Embryonic facial prominence (tissue), 1 donor: ENCODE measurements around the gene CEP44.
"Not testable (repeated sequence)": the region's sequence is repeated elsewhere in the genome, so short reads cannot be mapped to it uniquely, and the experiment has no call there.

ENCODE experiments used
- DNase-seq: peaks from one replicate; pipeline ENCODE4 v3.0.0-alpha.2; 2016; ENCODE audit errors: extremely low spot score

The CEP44 gene

GRCh38 chr4:174324236-174324635 lies 40.5 kb downstream of the CEP44 start:
- DNase-seq: no peak

DNA sequence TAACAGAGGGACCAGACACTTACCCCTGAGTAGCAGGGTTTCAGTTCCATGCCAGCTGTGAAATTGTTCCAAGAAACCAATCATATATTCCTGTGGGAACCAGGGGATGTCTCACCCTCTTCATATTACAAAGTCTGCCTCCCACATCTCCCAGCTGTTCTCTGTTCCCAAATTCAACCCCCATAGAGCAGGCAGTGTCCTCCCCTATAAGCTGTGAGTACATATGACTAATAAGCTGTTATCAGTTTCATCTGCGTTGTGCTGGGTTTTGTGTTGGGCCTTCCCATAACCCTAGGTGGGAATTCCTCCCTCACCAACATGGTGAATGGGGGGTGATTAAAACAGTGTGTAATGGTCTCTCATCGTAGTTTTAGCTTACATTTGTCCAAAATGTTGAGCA lies 41.0 kb downstream of the CEP44 start:
- DNase-seq: no peak

GRCh38 chr4:174332741-174333493 lies 49.2 kb downstream of the CEP44 start:
- DNase-seq: no peak

GRCh38 chr4:174334628-174335027 lies 50.9 kb downstream of the CEP44 start:
- no peak for DNase-seq

GRCh38 chr4:174340714-174341113 lies 57.0 kb downstream of the CEP44 start:
- DNase-seq: no peak

GRCh38 chr4:174349156-174349555 lies 65.4 kb downstream of the CEP44 start:
- DNase-seq: no peak

DNA sequence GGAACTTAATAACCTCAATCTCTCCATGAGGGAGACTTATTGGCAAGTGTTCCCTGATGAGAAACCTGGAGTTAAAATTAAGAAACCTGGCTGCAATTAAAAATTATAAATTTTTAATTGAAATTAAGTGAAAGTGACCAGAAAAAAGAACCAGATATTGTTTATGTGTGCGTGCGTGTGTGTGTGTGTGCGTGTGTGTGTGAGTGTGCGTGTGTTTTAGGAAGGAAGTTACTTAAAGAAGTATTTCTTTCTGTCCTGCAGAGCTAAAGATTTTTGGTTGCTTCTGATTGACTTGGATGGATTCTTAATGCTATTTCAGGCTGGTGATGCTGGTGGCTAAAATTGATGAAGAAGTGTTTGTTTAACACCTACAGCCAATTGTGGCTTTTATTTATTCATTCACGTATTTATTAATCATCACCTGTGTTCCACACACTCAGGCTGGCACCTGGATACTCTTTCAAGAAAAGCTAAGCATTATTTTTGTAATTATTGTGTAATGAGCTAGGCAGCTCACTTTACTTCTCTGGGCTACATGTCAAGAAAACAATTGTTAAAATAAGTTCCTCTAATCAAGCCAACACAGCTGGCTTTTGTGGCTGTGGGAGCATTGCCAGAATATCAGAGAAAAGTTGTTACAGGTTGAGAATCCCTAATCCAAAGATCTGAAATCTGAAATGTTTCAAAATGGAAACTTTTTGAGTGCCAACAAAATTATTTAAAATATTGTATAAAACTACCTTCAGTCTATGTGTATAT lies 68.5 kb downstream of the CEP44 start:
- no peak for DNase-seq

DNA sequence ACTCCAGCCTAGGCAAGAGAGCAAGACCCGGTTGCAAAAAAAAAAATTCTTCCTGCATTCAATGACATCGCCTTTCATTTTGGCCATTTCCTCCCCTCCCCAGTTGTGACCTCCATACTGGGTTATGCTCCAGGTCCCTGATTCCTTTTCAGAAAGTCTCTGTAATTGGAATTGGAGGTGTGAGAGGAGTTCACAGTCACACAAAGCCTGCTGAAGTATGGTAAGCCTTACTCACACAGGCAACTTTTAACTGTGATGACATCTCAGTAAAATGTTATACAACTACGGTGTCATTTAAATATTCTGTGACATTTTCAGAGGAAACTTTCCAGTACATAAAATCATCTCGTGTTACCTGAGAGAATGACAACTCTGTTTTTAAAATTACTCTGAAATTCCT lies 73.6 kb downstream of the CEP44 start:
- no peak for DNase-seq

DNA sequence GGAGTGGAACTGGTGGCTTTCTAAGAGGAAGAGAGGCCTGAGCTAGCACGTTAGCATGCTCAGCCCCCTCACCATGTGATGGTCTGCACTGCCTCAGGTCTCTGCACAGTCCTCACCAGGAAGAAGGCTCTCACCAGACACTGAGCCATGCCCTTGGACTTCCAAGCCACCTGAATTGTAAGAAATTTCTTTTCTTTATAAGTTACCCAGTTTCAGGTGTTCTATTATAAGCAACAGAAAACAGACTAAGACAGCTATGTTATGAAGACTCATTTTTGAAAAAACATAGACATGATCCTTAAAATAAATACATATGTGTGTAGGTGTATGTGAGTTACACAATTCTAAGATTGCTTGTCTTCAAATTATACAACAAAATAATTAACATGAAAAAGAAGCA lies 74.7 kb downstream of the CEP44 start:
- no peak for DNase-seq

- no peak for DNase-seq
Measured at GRCh38 chr4:174358829-174359228, 75.1 kb downstream of the CEP44 start.

GRCh38 chr4:174362340-174362739 lies 78.6 kb downstream of the CEP44 start:
- DNase-seq: no peak

GRCh38 chr4:174363782-174364181 lies 80.1 kb downstream of the CEP44 start:
- DNase-seq: not testable (repeated sequence)

DNA sequence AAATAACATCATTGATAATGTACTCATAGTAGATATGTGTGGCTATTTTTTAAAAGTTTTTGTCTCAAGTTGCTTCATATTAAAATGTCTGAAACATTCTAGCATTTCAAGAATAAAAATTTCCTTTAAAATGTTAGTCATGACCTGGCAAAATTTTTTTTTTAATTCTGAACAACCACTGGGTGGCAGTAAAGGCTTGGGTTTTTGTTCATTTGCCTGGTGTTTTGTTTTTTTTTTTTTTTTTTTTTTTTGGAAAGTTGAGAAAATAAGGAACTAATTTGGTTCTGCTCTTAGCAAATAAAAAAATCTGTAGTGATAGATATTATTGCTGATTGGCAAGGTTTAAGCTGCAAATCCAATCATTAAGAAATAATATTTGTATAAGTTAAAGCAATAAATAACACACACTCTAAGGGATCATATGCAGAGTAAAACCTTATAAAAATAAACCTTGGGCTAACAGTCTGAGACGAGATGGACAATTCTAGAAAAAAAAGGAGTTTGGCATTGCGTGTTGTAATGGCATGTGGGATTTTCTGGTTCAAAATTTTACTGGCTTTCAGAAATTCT lies 81.4 kb downstream of the CEP44 start:
- no peak for DNase-seq

DNA sequence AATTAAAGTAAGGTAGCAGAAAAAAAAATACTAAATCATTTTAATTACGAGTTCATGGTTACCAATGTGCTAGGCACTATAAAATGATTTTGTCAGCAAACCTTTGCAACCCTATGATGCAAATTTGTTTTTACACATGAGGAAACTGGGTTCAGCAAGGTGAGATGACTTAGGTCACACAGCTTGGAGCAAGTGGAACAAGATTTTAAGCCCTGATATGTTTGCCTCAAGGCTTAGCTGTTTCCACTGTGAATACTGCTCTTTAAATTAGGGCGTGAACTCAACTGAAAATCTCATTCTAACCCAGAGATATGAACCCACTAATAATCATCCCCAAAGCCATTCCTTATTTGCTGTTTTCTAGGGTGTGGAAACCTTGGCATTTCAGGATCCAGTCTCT lies 86.3 kb downstream of the CEP44 start:
- DNase-seq: no peak

DNA sequence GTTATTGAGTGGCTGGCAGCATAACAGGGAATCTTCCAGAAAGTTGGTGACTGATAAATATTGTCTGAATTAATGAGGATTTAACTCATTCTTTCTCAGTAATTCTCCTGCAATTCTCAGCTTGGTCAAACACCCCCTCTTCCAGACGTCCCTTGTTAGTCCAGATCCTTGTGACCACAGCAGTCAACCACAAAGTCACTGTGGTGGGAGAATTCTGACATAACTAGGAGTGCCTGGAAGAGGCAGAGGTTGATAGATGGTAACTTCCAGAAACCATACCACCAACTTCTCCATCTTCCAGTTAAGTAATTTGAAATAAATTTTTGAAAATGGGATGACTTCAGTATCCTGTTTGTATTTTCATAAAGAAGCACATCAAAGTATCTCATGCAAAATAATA lies 90.1 kb downstream of the CEP44 start:
- DNase-seq: no peak

DNA sequence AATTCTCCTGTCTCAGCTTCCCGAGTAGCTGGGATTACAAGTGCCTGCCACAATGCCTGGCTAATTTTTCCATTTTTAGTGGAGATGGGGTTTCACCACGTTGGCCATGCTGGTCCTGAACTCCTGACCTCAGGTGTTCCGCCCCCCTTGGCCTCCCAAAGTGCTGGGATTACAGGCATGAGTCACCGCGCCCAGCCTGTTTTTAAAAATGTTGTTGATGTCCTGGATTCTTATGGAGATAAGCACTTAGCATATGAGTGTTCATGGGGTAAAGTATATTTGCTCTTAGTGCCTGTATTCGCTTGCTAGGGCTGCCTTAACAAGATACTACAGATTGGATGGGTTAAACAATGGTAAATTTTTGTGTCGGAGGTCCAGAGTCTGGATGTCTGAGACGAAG lies 91.7 kb downstream of the CEP44 start:
- no peak for DNase-seq

DNA sequence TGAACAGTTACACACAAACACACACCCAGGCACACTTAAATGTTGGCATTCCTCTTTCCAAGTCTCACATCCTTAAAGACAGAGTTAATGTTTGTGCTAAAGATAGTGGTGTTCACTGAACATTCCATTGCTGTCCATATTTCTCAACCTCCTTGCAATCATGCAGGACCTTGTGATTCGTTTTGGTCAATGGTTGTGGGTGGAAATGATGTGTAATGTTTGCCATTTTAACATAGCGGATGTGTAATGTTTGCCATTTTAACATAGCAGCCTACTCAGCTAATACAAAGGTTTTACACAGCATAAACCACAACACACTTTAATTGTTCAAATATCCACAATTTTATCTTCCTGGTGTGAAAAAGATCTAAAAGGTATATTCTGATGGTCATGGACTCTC lies 93.9 kb downstream of the CEP44 start:
- no peak for DNase-seq

- DNase-seq: no peak
Measured at GRCh38 chr4:174378951-174379350, 95.2 kb downstream of the CEP44 start.

- not testable (repeated sequence) for DNase-seq
Measured at GRCh38 chr4:174380206-174380605, 96.5 kb downstream of the CEP44 start.

DNA sequence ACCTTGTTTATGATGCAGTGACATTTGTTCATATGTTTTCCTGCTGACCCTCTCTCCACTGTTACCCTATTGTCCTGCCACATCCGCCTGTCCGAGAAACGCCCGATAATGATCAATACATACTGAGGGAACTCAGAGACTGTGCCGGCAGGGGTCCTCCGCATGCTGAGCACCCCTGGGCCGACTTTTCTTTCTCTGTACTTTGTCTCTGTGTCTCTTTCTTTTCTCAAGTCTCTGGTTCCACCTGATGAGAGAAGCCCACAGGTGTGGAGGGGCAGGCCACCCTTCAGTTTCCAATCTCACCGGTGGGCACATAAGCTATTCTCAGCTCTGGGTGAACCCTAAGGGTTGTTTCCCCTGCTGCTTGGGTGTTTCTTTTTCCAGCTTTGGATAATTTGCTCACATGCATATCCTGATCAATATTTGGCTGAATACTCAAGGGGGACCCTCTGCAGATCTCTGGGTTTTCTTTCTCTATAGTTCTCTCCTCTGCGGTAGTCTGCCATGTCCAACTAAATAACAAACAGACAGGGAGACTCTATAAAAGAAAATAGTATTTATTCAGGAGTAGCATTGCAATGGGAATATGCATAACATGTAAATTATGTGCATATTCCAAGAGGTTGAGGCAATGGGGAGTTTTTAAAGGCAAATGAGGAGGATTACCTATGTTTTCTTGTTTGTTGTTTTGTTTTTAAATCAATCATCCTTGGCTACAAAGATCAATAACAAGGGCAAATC lies 97.2 kb downstream of the CEP44 start:
- DNase-seq: no peak

DNA sequence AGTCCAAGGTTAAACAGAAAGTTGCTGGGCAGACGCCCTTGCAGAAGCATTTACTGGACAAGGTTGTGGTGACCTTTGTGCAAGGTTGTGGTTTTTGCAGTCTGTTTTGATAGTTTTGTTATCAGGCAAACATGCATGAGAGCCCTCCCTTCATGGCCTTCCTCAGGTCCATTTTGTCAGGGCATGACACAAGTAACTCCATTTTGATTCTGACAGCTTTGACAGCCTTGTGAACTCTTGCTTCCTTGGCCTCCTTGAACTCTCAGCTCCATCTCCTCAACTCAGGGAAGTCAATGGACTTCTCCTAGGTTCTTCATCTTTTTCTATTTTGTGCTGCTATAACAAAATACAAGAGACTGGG lies 97.7 kb downstream of the CEP44 start:
- DNase-seq: no peak
